NCI-H748 (cell line): ENCODE results near the gene SEPTIN5.

ENCODE experiments used
- DNase-seq: peaks from one replicate; lab custom pipeline; 2025; ENCODE audit not compliant: unreplicated experiment; lab: John Stamatoyannopoulos, UW

SEPTIN5 gene

GRCh38 chr22:19732403-19733113 lies 18.3 kb downstream of the SEPTIN5 start:
- DNase-seq, result no peak

GRCh38 chr22:19733755-19734154 lies 19.5 kb downstream of the SEPTIN5 start:
- DNase-seq, result no peak

GRCh38 chr22:19734163-19734562 lies 19.9 kb downstream of the SEPTIN5 start:
- no peak for DNase-seq

GRCh38 chr22:19734837-19735382 lies 20.6 kb downstream of the SEPTIN5 start:
- DNase-seq, result no peak

- no peak for DNase-seq
Observed at GRCh38 chr22:19735665-19736510, 21.6 kb downstream of the SEPTIN5 start.

- DNase-seq, result no peak
Observed at GRCh38 chr22:19737846-19738663, 23.8 kb downstream of the SEPTIN5 start.

GRCh38 chr22:19738664-19739447 lies 24.6 kb downstream of the SEPTIN5 start:
- DNase-seq, result no peak

- DNase-seq, result no peak
Observed at GRCh38 chr22:19739448-19739895, 25.2 kb downstream of the SEPTIN5 start.

GRCh38 chr22:19739911-19740449 lies 25.7 kb downstream of the SEPTIN5 start:
- no peak for DNase-seq

GRCh38 chr22:19740586-19740985 lies 26.3 kb downstream of the SEPTIN5 start:
- no peak for DNase-seq

GRCh38 chr22:19741053-19741452 lies 26.8 kb downstream of the SEPTIN5 start:
- DNase-seq, result no peak

- DNase-seq, result no peak
Observed at GRCh38 chr22:19742160-19743066, 28.1 kb downstream of the SEPTIN5 start.

GRCh38 chr22:19743081-19743480 lies 28.8 kb downstream of the SEPTIN5 start:
- DNase-seq, result no peak

GRCh38 chr22:19743651-19744050 lies 29.3 kb downstream of the SEPTIN5 start:
- DNase-seq, result no peak

- DNase-seq, result no peak
Observed at GRCh38 chr22:19744350-19745006, 30.2 kb downstream of the SEPTIN5 start.

GRCh38 chr22:19745155-19746101 lies 31.1 kb downstream of the SEPTIN5 start:
- DNase-seq, result no peak

- DNase-seq, result no peak
Observed at GRCh38 chr22:19746726-19747125, 32.4 kb downstream of the SEPTIN5 start.
